ENCODE measurements around the gene USE1. TPM values are rescaled to one million over a fixed set of nuclear protein-coding genes. Genes with fewer than 3 reads are reported as not detected.

Gene USE1
- total and polyA plus RNA-seq, 9 of the 15 experiments (the other 6 are each of a cell fraction or from before 2014, with no cell fraction given): 17.3 to 52.4 (median 34.0) TPM

DNA sequence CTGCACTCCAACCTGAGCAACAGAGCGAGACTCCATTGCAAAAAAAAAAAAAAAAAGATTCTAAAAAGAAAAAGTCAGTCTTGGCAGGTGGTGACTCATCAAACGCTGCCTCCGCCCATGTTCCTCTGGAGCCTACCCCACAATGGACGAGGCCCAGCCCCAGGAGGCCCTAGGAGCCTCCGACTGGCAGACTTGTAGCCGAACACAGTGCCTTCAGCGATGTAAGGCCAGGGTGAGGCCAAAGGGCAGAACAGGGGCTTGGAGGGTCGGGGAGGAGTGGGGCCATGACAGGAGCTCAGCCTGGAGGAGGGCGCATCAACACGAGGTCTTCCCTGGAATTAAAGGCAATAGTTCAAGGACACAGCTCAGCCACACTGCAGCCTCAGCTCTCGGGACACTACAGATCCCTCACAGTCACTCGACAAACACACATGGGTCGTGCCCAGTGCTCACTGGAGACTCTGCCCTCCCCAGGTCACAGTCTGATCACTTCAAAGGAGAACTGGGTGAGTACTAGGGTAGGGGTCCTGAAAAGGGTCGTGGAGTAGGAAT lies 5.1 kb downstream of the USE1 start (continued):
- TF ChIP-seq KDM4B (IDR thresholded peaks at IDR 0.05; ENCODE audit: borderline replicate concordance in 2 of 2, low read depth in 1 of 2): no peak
- no peak for TF ChIP-seq SRSF9 (IDR thresholded peaks at IDR 0.05; ENCODE audit: borderline replicate concordance, low read depth, low read length)
- no peak for TF ChIP-seq ZNF217 (CRISPR knock-in tag; IDR thresholded peaks at IDR 0.05)
- TF ChIP-seq, protein P1, sequence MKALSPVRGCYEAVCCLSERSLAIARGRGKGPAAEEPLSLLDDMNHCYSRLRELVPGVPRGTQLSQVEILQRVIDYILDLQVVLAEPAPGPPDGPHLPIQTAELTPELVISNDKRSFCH (CRISPR knock-in tag; IDR thresholded peaks at IDR 0.05): no peak
- TF ChIP-seq, protein P1 (tag; IDR thresholded peaks at IDR 0.05): no peak
- no peak for TF ChIP-seq RNF2 (IDR thresholded peaks at IDR 0.05)
- no peak for TF ChIP-seq EP300 (IDR thresholded peaks at IDR 0.05; ENCODE audit: low read length)
- no peak for TF ChIP-seq ZBTB17 (CRISPR knock-in tag; IDR thresholded peaks at IDR 0.05)
- no peak for TF ChIP-seq ZNF589 (CRISPR knock-in tag; IDR thresholded peaks at IDR 0.05; ENCODE audit: low read depth)
- no peak for TF ChIP-seq BDP1 (IDR thresholded peaks at IDR 0.05; ENCODE audit: insufficient read depth, insufficient read length)
- no peak for TF ChIP-seq ZNF140 (CRISPR knock-in tag; IDR thresholded peaks at IDR 0.05)
- TF ChIP-seq ZEB2 (IDR thresholded peaks at IDR 0.05): no peak
- TF ChIP-seq HMG20A (CRISPR knock-in tag; conservative IDR thresholded peaks at IDR 0.05): no peak
- TF ChIP-seq TBP (optimal IDR thresholded peaks at IDR 0.05; ENCODE audit: low read depth, low read length): no peak
- no peak for TF ChIP-seq TAF15 (IDR thresholded peaks at IDR 0.05; ENCODE audit: low read depth, low read length)
- TF ChIP-seq, protein P2, sequence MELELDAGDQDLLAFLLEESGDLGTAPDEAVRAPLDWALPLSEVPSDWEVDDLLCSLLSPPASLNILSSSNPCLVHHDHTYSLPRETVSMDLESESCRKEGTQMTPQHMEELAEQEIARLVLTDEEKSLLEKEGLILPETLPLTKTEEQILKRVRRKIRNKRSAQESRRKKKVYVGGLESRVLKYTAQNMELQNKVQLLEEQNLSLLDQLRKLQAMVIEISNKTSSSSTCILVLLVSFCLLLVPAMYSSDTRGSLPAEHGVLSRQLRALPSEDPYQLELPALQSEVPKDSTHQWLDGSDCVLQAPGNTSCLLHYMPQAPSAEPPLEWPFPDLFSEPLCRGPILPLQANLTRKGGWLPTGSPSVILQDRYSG (tag; conservative IDR thresholded peaks at IDR 0.05; ENCODE audit: low read depth): no peak
- TF ChIP-seq TEAD2 (tag; IDR thresholded peaks at IDR 0.05): no peak
- no peak for TF ChIP-seq KAT2B (IDR thresholded peaks at IDR 0.05; ENCODE audit: low read depth, low read length)
- TF ChIP-seq, protein P3, sequence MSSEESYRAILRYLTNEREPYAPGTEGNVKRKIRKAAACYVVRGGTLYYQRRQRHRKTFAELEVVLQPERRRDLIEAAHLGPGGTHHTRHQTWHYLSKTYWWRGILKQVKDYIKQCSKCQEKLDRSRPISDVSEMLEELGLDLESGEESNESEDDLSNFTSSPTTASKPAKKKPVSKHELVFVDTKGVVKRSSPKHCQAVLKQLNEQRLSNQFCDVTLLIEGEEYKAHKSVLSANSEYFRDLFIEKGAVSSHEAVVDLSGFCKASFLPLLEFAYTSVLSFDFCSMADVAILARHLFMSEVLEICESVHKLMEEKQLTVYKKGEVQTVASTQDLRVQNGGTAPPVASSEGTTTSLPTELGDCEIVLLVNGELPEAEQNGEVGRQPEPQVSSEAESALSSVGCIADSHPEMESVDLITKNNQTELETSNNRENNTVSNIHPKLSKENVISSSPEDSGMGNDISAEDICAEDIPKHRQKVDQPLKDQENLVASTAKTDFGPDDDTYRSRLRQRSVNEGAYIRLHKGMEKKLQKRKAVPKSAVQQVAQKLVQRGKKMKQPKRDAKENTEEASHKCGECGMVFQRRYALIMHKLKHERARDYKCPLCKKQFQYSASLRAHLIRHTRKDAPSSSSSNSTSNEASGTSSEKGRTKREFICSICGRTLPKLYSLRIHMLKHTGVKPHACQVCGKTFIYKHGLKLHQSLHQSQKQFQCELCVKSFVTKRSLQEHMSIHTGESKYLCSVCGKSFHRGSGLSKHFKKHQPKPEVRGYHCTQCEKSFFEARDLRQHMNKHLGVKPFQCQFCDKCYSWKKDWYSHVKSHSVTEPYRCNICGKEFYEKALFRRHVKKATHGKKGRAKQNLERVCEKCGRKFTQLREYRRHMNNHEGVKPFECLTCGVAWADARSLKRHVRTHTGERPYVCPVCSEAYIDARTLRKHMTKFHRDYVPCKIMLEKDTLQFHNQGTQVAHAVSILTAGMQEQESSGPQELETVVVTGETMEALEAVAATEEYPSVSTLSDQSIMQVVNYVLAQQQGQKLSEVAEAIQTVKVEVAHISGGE (CRISPR knock-in tag; IDR thresholded peaks at IDR 0.05): no peak
- no peak for TF ChIP-seq BMI1 (IDR thresholded peaks at IDR 0.05; ENCODE audit: low read length)
- 0 out of 2 replicates have a peak, but pooled peaks have one; percentile 35 for TF ChIP-seq ZBED1 (IDR thresholded peaks at IDR 0.05)
- TF ChIP-seq, protein P4, sequence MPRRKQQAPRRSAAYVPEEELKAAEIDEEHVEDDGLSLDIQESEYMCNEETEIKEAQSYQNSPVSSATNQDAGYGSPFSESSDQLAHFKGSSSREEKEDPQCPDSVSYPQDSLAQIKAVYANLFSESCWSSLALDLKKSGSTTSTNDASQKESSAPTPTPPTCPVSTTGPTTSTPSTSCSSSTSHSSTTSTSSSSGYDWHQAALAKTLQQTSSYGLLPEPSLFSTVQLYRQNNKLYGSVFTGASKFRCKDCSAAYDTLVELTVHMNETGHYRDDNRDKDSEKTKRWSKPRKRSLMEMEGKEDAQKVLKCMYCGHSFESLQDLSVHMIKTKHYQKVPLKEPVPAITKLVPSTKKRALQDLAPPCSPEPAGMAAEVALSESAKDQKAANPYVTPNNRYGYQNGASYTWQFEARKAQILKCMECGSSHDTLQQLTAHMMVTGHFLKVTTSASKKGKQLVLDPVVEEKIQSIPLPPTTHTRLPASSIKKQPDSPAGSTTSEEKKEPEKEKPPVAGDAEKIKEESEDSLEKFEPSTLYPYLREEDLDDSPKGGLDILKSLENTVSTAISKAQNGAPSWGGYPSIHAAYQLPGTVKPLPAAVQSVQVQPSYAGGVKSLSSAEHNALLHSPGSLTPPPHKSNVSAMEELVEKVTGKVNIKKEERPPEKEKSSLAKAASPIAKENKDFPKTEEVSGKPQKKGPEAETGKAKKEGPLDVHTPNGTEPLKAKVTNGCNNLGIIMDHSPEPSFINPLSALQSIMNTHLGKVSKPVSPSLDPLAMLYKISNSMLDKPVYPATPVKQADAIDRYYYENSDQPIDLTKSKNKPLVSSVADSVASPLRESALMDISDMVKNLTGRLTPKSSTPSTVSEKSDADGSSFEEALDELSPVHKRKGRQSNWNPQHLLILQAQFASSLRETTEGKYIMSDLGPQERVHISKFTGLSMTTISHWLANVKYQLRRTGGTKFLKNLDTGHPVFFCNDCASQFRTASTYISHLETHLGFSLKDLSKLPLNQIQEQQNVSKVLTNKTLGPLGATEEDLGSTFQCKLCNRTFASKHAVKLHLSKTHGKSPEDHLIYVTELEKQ (CRISPR knock-in tag; IDR thresholded peaks at IDR 0.05): no peak

All from K562 (cell line).